K562 (cell line): ENCODE results near the gene MPLKIP. TPM values are rescaled to one million over a fixed set of nuclear protein-coding genes. Genes with fewer than 3 reads are reported as not detected.

Experiments used
- ATF1 ChIP-seq, 2 experiments: fragments of 450-650 bp in 1 of 2; IDR thresholded peaks; 2 replicates each; pipeline ENCODE4 v1.6.1; 2016; ENCODE audit warnings: missing compliant biosample characterization in 1 of 2, missing genetic modification characterization in 1 of 2
- CEBPZ ChIP-seq: fragments of 150-350 bp; IDR thresholded peaks from 2 replicates; pipeline ENCODE4 v1.6.1; 2014; ENCODE audit warnings: low read depth, mild to moderate bottlenecking, low read length, borderline replicate concordance
- CREM ChIP-seq: IDR thresholded peaks from 2 replicates; pipeline ENCODE4 v1.6.1; 2014; ENCODE audit warnings: antibody characterized with exemption, low read depth
- CXXC5 ChIP-seq: fragments of 250-450 bp; sonication (Bioruptor Pico); IDR thresholded peaks from 2 replicates; pipeline ENCODE4 v1.8.0; 2022; ENCODE audit warnings: inconsistent platforms, mild to moderate bottlenecking, moderate library complexity
- E2F5 ChIP-seq: sonication (generic); formaldehyde crosslinking; IDR thresholded peaks from 2 replicates; pipeline ENCODE4 v1.8.0; 2022; ENCODE audit warnings: mild to moderate bottlenecking, missing genetic modification reagents
- E2F8 ChIP-seq: fragments of 450-650 bp; IDR thresholded peaks from 2 replicates; pipeline ENCODE4 v1.7.1; 2018; ENCODE audit warnings: mild to moderate bottlenecking, low read depth; ENCODE audit not compliant: partially characterized antibody
- EZH2 ChIP-seq: IDR thresholded peaks from 2 replicates; pipeline ENCODE4 v1.6.1; 2012; ENCODE audit warnings: low read depth, mild to moderate bottlenecking, inconsistent platforms, low read length, borderline replicate concordance
- FOXA3 ChIP-seq, 2 experiments: fragments of 450-650 bp in 1 of 2; sonication (generic) in 1 of 2; formaldehyde crosslinking; IDR thresholded peaks in 1 of 2; conservative IDR thresholded peaks in 1 of 2; 2 replicates each; pipeline versions ENCODE4 v1.4.0 to v1.8.0; 2020 to 2022; ENCODE audit warnings: mild to moderate bottlenecking in 2 of 2, missing genetic modification reagents in 1 of 2
- GATAD2B ChIP-seq: fragments of 450-650 bp; IDR thresholded peaks from 2 replicates; pipeline ENCODE4 v1.6.1; 2017; ENCODE audit warnings: mild to moderate bottlenecking, borderline replicate concordance
- HCFC1 ChIP-seq: IDR thresholded peaks from 2 replicates; pipeline ENCODE4 v1.6.1; 2012; ENCODE audit warnings: low read depth, low read length, improper control_type of control experiment
- L3MBTL2 ChIP-seq: fragments of 450-650 bp; IDR thresholded peaks from 2 replicates; pipeline ENCODE4 v1.6.1; 2016; ENCODE audit warnings: mild to moderate bottlenecking, moderate library complexity
- NCOR1 ChIP-seq: fragments of 450-650 bp; IDR thresholded peaks from 2 replicates; pipeline ENCODE4 v1.6.1; 2016; ENCODE audit warnings: mild to moderate bottlenecking, moderate library complexity
- PHF8 ChIP-seq: fragments of 200-600 bp; sonication (generic); IDR thresholded peaks from 2 replicates; pipeline ENCODE4 v1.6.1; 2012; ENCODE audit warnings: mixed run types, mild to moderate bottlenecking, inconsistent platforms, low read length, moderate library complexity, borderline replicate concordance
- POLR2A ChIP-seq: fragments of 450-650 bp; conservative IDR thresholded peaks from 2 replicates; pipeline ENCODE4 v1.6.1; 2016
- POLR2H ChIP-seq: IDR thresholded peaks from 2 replicates; pipeline ENCODE4 v1.6.1; 2016; ENCODE audit warnings: missing genetic modification characterization, low read depth, mild to moderate bottlenecking, control low read depth, missing compliant biosample characterization, moderate library complexity
- SRSF1 ChIP-seq: fragments of 200-400 bp; formaldehyde crosslinking; IDR thresholded peaks from 2 replicates; pipeline ENCODE4 v1.6.1; 2017; ENCODE audit warnings: mild to moderate bottlenecking, low read depth, low read length, moderate library complexity
- TOE1 ChIP-seq, 2 experiments: fragments of 450-650 bp in 1 of 2; sonication (generic) in 1 of 2; formaldehyde crosslinking in 1 of 2; IDR thresholded peaks; 2 replicates each; pipeline versions ENCODE4 v1.7.1 to v1.8.0; 2016 to 2022; ENCODE audit warnings: borderline replicate concordance in 2 of 2, mild to moderate bottlenecking in 2 of 2, antibody characterized with exemption in 1 of 2, inconsistent platforms in 1 of 2, low read depth in 1 of 2, missing genetic modification reagents in 1 of 2, moderate library complexity in 1 of 2
- ZNF696 ChIP-seq: fragments of 250-450 bp; sonication (Bioruptor Pico); conservative IDR thresholded peaks from 2 replicates; pipeline ENCODE4 v1.4.0; 2020; ENCODE audit warnings: mild to moderate bottlenecking, moderate library complexity
- polyA plus RNA-seq, 8 experiments: library from polyadenylated mRNA; depleted of rRNA in 4 of 8; stranded (reverse) in 5 of 8; unstranded in 3 of 8; fragments of >200 nt; fragmentation: Nextera tagmentation in 2 of 8; fragmentation: Illumina TruSeq in 1 of 8; extraction: Ambion mirVana in 2 of 8; extraction: Trizol in 1 of 8; gene quantifications; 2 replicates each; pipeline versions ENCODE4 v1.2.1 to v1.2.3, GENCODE V29; 2011 to 2014; ENCODE audit warnings: inconsistent platforms in 1 of 8, missing spikeins in 1 of 8
- total RNA-seq, 7 experiments: library from RNA; depleted of rRNA in 6 of 7; stranded (reverse); fragments of >200 nt in 6 of 7; fragmentation: Illumina TruSeq in 2 of 7; extraction: Trizol in 2 of 7; gene quantifications; 2 replicates each; pipeline versions ENCODE4 v1.2.1 to v1.2.3, GENCODE V29; 2011 to 2021; ENCODE audit warnings: low replicate concordance in 1 of 7

MPLKIP gene
- total and polyA plus RNA-seq, 9 of the 15 experiments (the other 6 are each of a cell fraction or from before 2014, with no cell fraction given): 5.6 to 127 (median 44.2) TPM

- no peak for TF ChIP-seq CEBPZ
- TF ChIP-seq TOE1 (IDR thresholded peaks at IDR 0.05; ENCODE audit: borderline replicate concordance): peak; percentile 92
- TF ChIP-seq TOE1 (CRISPR knock-in tag; IDR thresholded peaks at IDR 0.05; ENCODE audit: borderline replicate concordance, low read depth): no peak
- no peak for TF ChIP-seq SRSF1
- TF ChIP-seq CXXC5 (CRISPR knock-in tag): peak; percentile 83
- TF ChIP-seq E2F8: peak; percentile 80
- TF ChIP-seq CREM: peak; percentile 63; the same call in 1 of the 2 replicates
- TF ChIP-seq ZNF696: no peak
- peak; percentile 43 for TF ChIP-seq POLR2H (tag)
- peak in 1 of 2 experiments; percentile 4; a peak in 1 of 4 replicates for TF ChIP-seq FOXA3 (CRISPR knock-in tag; conservative IDR thresholded peaks at IDR 0.05 in 1 of 2, IDR thresholded peaks at IDR 0.05 in 1 of 2)
- TF ChIP-seq EZH2: no peak
- TF ChIP-seq NCOR1: 0 out of 2 replicates have a peak, but pooled peaks have one; percentile 12
- peak; percentile 90 for TF ChIP-seq POLR2A
- 0 out of 2 replicates have a peak, but pooled peaks have one; percentile 33 for TF ChIP-seq GATAD2B
- TF ChIP-seq L3MBTL2: peak; percentile 91; the same call in 1 of the 2 replicates
- TF ChIP-seq E2F5 (CRISPR knock-in tag): peak; percentile 79; the same call in 1 of the 2 replicates
- TF ChIP-seq HCFC1: peak; percentile 83
- TF ChIP-seq PHF8: peak; percentile 95
- no peak for TF ChIP-seq ATF1 (CRISPR knock-in tag; IDR thresholded peaks at IDR 0.05)
- peak; percentile 89 for TF ChIP-seq ATF1 (tag; IDR thresholded peaks at IDR 0.05)
Observed at GRCh38 chr7:40134428-40135316, at the start of gene MPLKIP, which contains the start of gene SUGCT (continued).
